ENCODE results near the gene AOPEP.

DNA sequence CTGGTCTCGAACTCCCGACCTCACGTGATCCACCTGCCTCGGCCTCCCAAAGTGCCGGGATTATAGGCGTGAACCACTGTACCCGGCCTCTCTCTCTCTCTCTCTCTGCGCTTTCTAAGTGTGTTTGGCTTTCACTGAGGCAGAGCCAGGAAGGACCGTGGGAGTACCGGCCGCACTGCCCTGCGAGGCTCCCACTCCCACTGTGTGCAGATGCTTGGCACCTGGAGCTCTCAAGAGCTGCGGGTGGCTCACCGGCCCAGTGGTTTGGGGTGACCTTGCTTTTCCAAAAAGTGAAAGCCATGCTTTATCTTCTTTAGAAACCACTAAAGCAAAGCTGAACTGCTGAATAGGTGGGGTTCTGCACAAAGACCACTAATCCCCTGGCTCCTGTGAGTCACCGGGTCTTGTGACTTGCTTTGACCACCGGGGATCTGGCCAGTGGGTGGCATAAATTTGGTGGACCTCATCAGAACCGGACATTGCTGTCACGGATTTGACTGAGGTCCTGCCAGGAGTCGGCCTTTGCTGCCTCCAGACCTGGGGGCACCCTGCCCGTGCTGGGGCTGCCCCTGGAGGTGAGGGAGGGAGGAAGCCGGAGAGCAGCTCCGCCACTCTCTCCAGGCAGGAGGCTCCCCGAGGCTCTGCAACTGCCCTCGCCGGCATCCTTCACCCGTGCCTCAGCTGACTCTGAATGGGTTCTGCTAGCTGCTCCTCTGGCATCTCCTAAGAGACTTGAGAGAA lies 362.1 kb downstream of the AOPEP start:
- TF ChIP-seq, protein P1, sequence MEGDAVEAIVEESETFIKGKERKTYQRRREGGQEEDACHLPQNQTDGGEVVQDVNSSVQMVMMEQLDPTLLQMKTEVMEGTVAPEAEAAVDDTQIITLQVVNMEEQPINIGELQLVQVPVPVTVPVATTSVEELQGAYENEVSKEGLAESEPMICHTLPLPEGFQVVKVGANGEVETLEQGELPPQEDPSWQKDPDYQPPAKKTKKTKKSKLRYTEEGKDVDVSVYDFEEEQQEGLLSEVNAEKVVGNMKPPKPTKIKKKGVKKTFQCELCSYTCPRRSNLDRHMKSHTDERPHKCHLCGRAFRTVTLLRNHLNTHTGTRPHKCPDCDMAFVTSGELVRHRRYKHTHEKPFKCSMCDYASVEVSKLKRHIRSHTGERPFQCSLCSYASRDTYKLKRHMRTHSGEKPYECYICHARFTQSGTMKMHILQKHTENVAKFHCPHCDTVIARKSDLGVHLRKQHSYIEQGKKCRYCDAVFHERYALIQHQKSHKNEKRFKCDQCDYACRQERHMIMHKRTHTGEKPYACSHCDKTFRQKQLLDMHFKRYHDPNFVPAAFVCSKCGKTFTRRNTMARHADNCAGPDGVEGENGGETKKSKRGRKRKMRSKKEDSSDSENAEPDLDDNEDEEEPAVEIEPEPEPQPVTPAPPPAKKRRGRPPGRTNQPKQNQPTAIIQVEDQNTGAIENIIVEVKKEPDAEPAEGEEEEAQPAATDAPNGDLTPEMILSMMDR (IDR thresholded peaks at IDR 0.05; ENCODE audit: low read depth, low read length) = no peak
- no peak for TF ChIP-seq EZH2phosphoT487 (IDR thresholded peaks at IDR 0.05; ENCODE audit: low read depth)

Data from OCI-LY3 (cell line).